ENCODE data around the gene GAS2.

Gene GAS2

GRCh38 chr11:22728600-22729389, 62.4 kb downstream of the GAS2 start:
- DNase-seq, result no peak

- no peak for DNase-seq
Observed at GRCh38 chr11:22730319-22730718, 63.9 kb downstream of the GAS2 start.

- DNase-seq, result no peak
Observed at GRCh38 chr11:22732588-22732987, 66.2 kb downstream of the GAS2 start.

- DNase-seq, result no peak
Observed at GRCh38 chr11:22733475-22734248, 67.3 kb downstream of the GAS2 start.

- no peak for DNase-seq
Observed at GRCh38 chr11:22734628-22735345, 68.4 kb downstream of the GAS2 start.

- DNase-seq, result no peak
Observed at GRCh38 chr11:22742157-22742613, 75.8 kb downstream of the GAS2 start.

- no peak for DNase-seq
Observed at GRCh38 chr11:22749536-22749935, 83.1 kb downstream of the GAS2 start.

- no peak for DNase-seq
Observed at GRCh38 chr11:22752908-22753310, 86.5 kb downstream of the GAS2 start.

- no peak for DNase-seq
Observed at GRCh38 chr11:22753416-22753815, 87.0 kb downstream of the GAS2 start.

- no peak for DNase-seq
Observed at GRCh38 chr11:22761066-22761465, 94.7 kb downstream of the GAS2 start.

GRCh38 chr11:22763166-22763565, 96.8 kb downstream of the GAS2 start:
- no peak for DNase-seq

GRCh38 chr11:22764735-22765134, 98.3 kb downstream of the GAS2 start:
- no peak for DNase-seq

- no peak for DNase-seq
Observed at GRCh38 chr11:22768281-22768680, 101.9 kb downstream of the GAS2 start.

- no peak for DNase-seq
Observed at GRCh38 chr11:22769081-22769480, 102.7 kb downstream of the GAS2 start.

GRCh38 chr11:22774716-22775115, 108.3 kb downstream of the GAS2 start:
- no peak for DNase-seq

GRCh38 chr11:22775248-22775647, 108.8 kb downstream of the GAS2 start:
- DNase-seq, result no peak

GRCh38 chr11:22778642-22779041, 112.2 kb downstream of the GAS2 start:
- DNase-seq, result no peak

GRCh38 chr11:22779850-22780249, 113.4 kb downstream of the GAS2 start:
- DNase-seq, result no peak

GRCh38 chr11:22780952-22781593, 114.7 kb downstream of the GAS2 start:
- DNase-seq, result no peak

- DNase-seq, result no peak
Observed at GRCh38 chr11:22785251-22785650, 118.8 kb downstream of the GAS2 start.

- no peak for DNase-seq
Observed at GRCh38 chr11:22786475-22786874, 120.1 kb downstream of the GAS2 start.

- no peak for DNase-seq
Observed at GRCh38 chr11:22787055-22787454, 120.6 kb downstream of the GAS2 start.

Data from central memory CD4-positive, alpha-beta T cell (primary cell).